B cell (primary cell): ENCODE results near the gene CDKAL1. TPM values are rescaled to one million over a fixed set of nuclear protein-coding genes. Genes with fewer than 3 reads are reported as not detected.

Source experiments
- ATAC-seq: fragments of 200-7000 bp; cut with Tn5 transposase; one replicate; pipeline ENCODE4 v1.10.0; 2021; ENCODE audit warnings: low read depth, mild to moderate bottlenecking, moderate number of reproducible peaks, moderate library complexity
- CTCF ChIA-PET: fragments of 350-600 bp; sonication (Branson Sonifier 250); formaldehyde crosslinking; loops from one replicate; lab custom pipeline; 2021; ENCODE audit warnings: antibody characterized with exemption, inconsistent platforms; lab: Charles Lee
- POLR2A ChIA-PET: fragments of 350-600 bp; sonication (Branson Sonifier 250); formaldehyde crosslinking; loops from one replicate; lab custom pipeline; 2021; ENCODE audit warnings: antibody characterized with exemption; lab: Charles Lee
- DNase-seq: peaks from one replicate; pipeline ENCODE4 v3.0.0; 2013
- H2AFZ ChIP-seq: 2 replicates; pipeline ENCODE4 v1.6.1; 2012; ENCODE audit warnings: mild to moderate bottlenecking, low read depth, low read length; ENCODE audit not compliant: insufficient read depth, poor library complexity, severe bottlenecking
- H3K27ac ChIP-seq, 2 donors: 1 replicate in 1 of 2; 2 replicates in 1 of 2; pipeline ENCODE4 v1.5.1; 2012 to 2013; ENCODE audit warnings: low read length in 2 of 2, mild to moderate bottlenecking in 2 of 2, moderate library complexity in 1 of 2
- H3K27me3 ChIP-seq, 4 experiments: fragments of 200-600 bp in 1 of 4; sonication (generic) in 1 of 4; replicated peaks in 1 of 4; 1 replicate in 2 of 4; 2 replicates in 2 of 4; pipeline versions ENCODE4 v1.6.1 to v1.7.0; 2013 to 2016; ENCODE audit warnings: low read length in 3 of 4, mild to moderate bottlenecking in 2 of 4, mixed read lengths in 1 of 4, moderate library complexity in 1 of 4; ENCODE audit not compliant: insufficient read depth in 4 of 4, control insufficient read depth in 3 of 4; ENCODE audit errors: control extremely low read depth in 1 of 4
- H3K36me3 ChIP-seq, 2 experiments: replicated peaks in 1 of 2; 1 replicate in 1 of 2; 2 replicates in 1 of 2; pipeline versions ENCODE4 v1.6.1 to v1.7.1; 2013; ENCODE audit warnings: low read length in 1 of 2; ENCODE audit not compliant: insufficient read depth in 2 of 2, control insufficient read depth in 1 of 2; ENCODE audit errors: control extremely low read depth in 1 of 2, extremely low read depth in 1 of 2
- H3K4me1 ChIP-seq, 2 donors: fragments of 200-600 bp in 1 of 2; sonication (generic) in 1 of 2; 1 replicate in 1 of 2; 2 replicates in 1 of 2; pipeline versions ENCODE4 v1.5.1 to v1.6.1; 2013 to 2017; ENCODE audit warnings: low read length in 2 of 2; ENCODE audit not compliant: control insufficient read depth in 2 of 2, insufficient read depth in 2 of 2
- H3K4me2 ChIP-seq: replicated peaks from 2 replicates; pipeline ENCODE3; 2012; ENCODE audit warnings: mild to moderate bottlenecking, low read depth, low read length; ENCODE audit not compliant: poor library complexity, severe bottlenecking
- H3K4me3 ChIP-seq, 5 experiments: fragments of 200-600 bp in 1 of 5; sonication (generic) in 1 of 5; 1 replicate in 3 of 5; 2 replicates in 2 of 5; pipeline versions ENCODE4 v1.5.1 to v1.7.0; 2011 to 2016; ENCODE audit warnings: low read length in 4 of 5, mild to moderate bottlenecking in 4 of 5, low read depth in 2 of 5, control low read depth in 1 of 5, moderate library complexity in 1 of 5; ENCODE audit not compliant: insufficient read depth in 1 of 5; ENCODE audit errors: control extremely low read depth in 1 of 5, extremely low read depth in 1 of 5
- H3K79me2 ChIP-seq: fragments of 200-600 bp; sonication (generic); one replicate; pipeline ENCODE4 v1.6.0; 2016; ENCODE audit warnings: low read length; ENCODE audit not compliant: control insufficient read depth, insufficient read depth
- H3K9ac ChIP-seq: fragments of 200-600 bp; sonication (generic); 2 replicates; pipeline ENCODE4 v1.6.1; 2017; ENCODE audit warnings: mild to moderate bottlenecking, low read length, moderate library complexity
- H3K9me3 ChIP-seq, 3 donors: one replicate each; pipeline versions ENCODE4 v1.6.1 to v1.7.1; 2013; ENCODE audit warnings: low read length in 2 of 3; ENCODE audit not compliant: control insufficient read depth in 2 of 3, insufficient read depth in 1 of 3; ENCODE audit errors: control extremely low read depth in 1 of 3
- H4K20me1 ChIP-seq: 2 replicates; pipeline ENCODE4 v1.6.0; 2012; ENCODE audit warnings: mild to moderate bottlenecking, low read length; ENCODE audit not compliant: insufficient read depth, control insufficient read depth, poor library complexity, severe bottlenecking
- H3K27ac Mint-ChIP-seq: one replicate; pipeline ENCODE4 v1.8.0; 2021; ENCODE audit warnings: mixed read lengths
- H3K27me3 Mint-ChIP-seq: one replicate; pipeline ENCODE4 v1.8.0; 2021; ENCODE audit warnings: mixed read lengths
- H3K4me1 Mint-ChIP-seq: one replicate; pipeline ENCODE4 v1.8.0; 2021; ENCODE audit warnings: mixed read lengths
- H3K4me3 Mint-ChIP-seq: one replicate; pipeline ENCODE4 v1.8.0; 2021; ENCODE audit warnings: mixed read lengths
- H3K9me3 Mint-ChIP-seq: one replicate; pipeline ENCODE4 v1.8.0; 2022; ENCODE audit warnings: mixed read lengths; ENCODE audit not compliant: insufficient read depth
- CTCF ChIP-seq: fragments of 200-600 bp; IDR thresholded peaks from one replicate; pipeline ENCODE4 v1.8.0; 2022; ENCODE audit warnings: antibody characterized with exemption, mild to moderate bottlenecking
- EZH2 ChIP-seq: IDR thresholded peaks from 2 replicates; pipeline ENCODE4 v1.6.1; 2012; ENCODE audit warnings: borderline replicate concordance, low read depth, mild to moderate bottlenecking, moderate library complexity, low read length; ENCODE audit not compliant: insufficient read depth, poor library complexity, severe bottlenecking
- WGBS: methylation state at CpG from one replicate; pipeline ENCODE4 v1.1.5; 2013; ENCODE audit warnings: missing lambda C conversion rate; ENCODE audit not compliant: insufficient coverage; 5-methylcytosine and 5-hydroxymethylcytosine counted together
- intact Hi-C: fragments of 100-400 bp; cut with micrococcal nuclease; formaldehyde crosslinking; loops from one replicate; pipeline ENCODE4 v1.10.0; 2022
- polyA plus RNA-seq: library from polyadenylated mRNA; depleted of rRNA; stranded (reverse); fragments of >200 nt; gene quantifications from 2 replicates; pipeline ENCODE4 v1.2.3, GENCODE V29; 2012
- total RNA-seq, 2 donors: library from RNA; stranded (reverse); fragments of 120-200 nt in 1 of 2; gene quantifications; 1 replicate in 1 of 2; 2 replicates in 1 of 2; pipeline versions ENCODE4 v1.2.3 to v1.2.4, GENCODE V29; 2013 to 2022

The CDKAL1 gene
- total and polyA plus RNA-seq, 2 donors (not counting 1 experiment from before 2014, with no cell fraction given), result 6.1 to 33.3 TPM

- no peak overlapping the region for H3K4me3 Mint-ChIP-seq
- intact Hi-C loops, result no loop called here
These were observed 121.1 kb downstream of the CDKAL1 start for GRCh38 chr6:20655317-20655716.

GRCh38 chr6:20657274-20657800 is 123.1 kb downstream of the CDKAL1 start:
- no peaks in the 10 kb centered on the region for H3K9me3 ChIP-seq
- H3K27ac Mint-ChIP-seq, result no peak overlapping the region
- no peak overlapping the region for H2AFZ ChIP-seq
- H3K4me3 ChIP-seq, result no peak overlapping the region
- H3K4me1 Mint-ChIP-seq, result peaks cover 18% of the 10 kb centered on the region
- H3K4me2 ChIP-seq, result no peak overlapping the region
- H3K27ac ChIP-seq, result no peak overlapping the region
- intact Hi-C loops, result no loop called here
- H3K27me3 Mint-ChIP-seq, result no peaks in the 10 kb centered on the region
- H3K9me3 Mint-ChIP-seq, result no peaks in the 10 kb centered on the region
- H3K4me1 ChIP-seq, result no peaks in the 10 kb centered on the region
- ChIA-PET CTCF (no interaction called here), POLR2A (no interaction called here)
- no peak overlapping the region for H3K9ac ChIP-seq
- TF ChIP-seq CTCF (no peak), EZH2 (no peak)
- H3K79me2 ChIP-seq, result peaks cover 19% of the 10 kb centered on the region
- no peak overlapping the region for H3K4me3 Mint-ChIP-seq
- WGBS, result no CpG with 5 or more reads among the region's 2 CpGs
- ATAC-seq (no peak), DNase-seq (no peak)
- peaks cover 0 to 3% of the 10 kb centered on the region in 2 experiments for H3K36me3 ChIP-seq
- peaks cover 14% of the 10 kb centered on the region for H4K20me1 ChIP-seq
- H3K27me3 ChIP-seq, result no peaks in the 10 kb centered on the region

More at GRCh38 chr6:20655317-20655716, 121.1 kb downstream of the CDKAL1 start:
- no peak overlapping the region for H3K9ac ChIP-seq
- H3K4me1 ChIP-seq, result no peaks in the 10 kb centered on the region
- Mint-ChIP-seq H3K4me1 (peaks cover 15% of the 10 kb centered on the region), H3K27ac (no peak overlapping the region), H3K27me3 (no peaks in the 10 kb centered on the region), H3K9me3 (no peaks in the 10 kb centered on the region)
- TF ChIP-seq EZH2 (no peak), CTCF (no peak)
- no peak overlapping the region for H3K4me3 ChIP-seq
- ChIA-PET CTCF (no interaction called here), POLR2A (no interaction called here)
- DNase-seq (no peak), ATAC-seq (no peak)
- no peaks in the 10 kb centered on the region for H3K9me3 ChIP-seq
- H3K79me2 ChIP-seq, result peaks cover 19% of the 10 kb centered on the region
- no peak overlapping the region for H3K27ac ChIP-seq
- H3K36me3 ChIP-seq, result peaks cover 0 to 3% of the 10 kb centered on the region in 2 experiments
- H3K27me3 ChIP-seq, result no peaks in the 10 kb centered on the region
- no peak overlapping the region for H3K4me2 ChIP-seq
- H2AFZ ChIP-seq, result no peak overlapping the region
- H4K20me1 ChIP-seq, result peaks cover 12% of the 10 kb centered on the region
- 100% methylated on average over 2 of the region's 5 CpGs for WGBS
